NCI-H1417 (cell line): Measurements from ENCODE around the gene SUGCT.
"Not testable (repeated sequence)": the region's sequence is repeated elsewhere in the genome, so short reads cannot be mapped to it uniquely, and the experiment has no call there.

ENCODE experiments used
- DNase-seq, 3 experiments: peaks; one replicate each; lab custom pipeline; 2025; lab: John Stamatoyannopoulos, UW

The SUGCT gene

DNA sequence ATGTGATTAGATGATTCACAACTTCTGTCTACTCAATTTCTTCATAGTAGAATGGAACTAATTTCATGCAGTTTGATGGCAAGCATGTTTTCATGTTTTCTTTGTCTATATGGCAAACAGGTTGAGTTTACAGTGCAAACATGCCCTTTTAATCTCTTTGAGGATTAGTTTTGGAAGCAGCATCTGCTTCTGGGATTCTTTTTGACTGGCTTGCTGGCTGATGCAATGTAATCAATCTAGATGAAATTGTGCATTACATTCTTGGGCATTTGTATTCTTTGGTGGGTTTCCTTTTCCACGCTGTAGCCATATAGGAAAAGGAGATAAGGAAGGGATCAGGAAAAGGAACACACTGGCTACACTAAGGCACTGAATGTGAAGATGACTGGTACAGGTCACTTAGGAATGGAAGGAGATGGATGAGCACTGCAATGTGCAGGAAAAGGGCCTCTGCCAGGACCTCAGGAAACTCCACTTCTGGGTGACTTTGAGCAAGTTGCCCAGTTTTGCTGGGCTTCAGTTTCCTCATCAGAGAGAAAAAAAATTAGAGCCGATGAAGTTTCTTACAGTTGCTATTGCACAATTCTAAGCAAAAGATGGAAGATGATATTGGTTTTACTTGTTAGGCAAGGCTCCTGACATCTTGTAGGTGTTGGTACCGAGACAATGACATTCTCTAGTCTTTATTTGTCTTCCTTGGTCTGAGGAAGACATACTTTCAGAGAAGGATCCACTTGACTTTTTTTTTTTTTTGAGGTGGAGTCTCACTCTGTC lies 269.1 kb downstream of the SUGCT start:
- no peak for DNase-seq

DNA sequence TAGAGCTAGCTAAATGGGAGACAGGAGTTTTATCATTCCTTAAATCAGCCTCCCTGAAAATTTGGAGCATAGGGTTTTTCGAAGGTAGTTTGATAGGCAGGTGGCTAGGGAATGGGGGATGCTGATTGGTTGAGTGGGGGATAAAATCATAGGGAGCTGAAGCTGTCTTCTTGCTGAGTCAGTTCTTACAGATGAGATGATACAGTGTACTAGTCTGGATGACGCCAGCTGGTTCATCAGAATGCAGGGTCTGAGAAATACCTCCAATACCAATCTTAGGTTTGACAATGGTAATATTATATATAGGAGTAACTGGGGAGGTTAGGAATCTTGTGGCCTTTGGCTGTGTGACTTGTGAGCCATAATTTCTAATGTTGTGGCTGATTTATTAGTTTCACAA lies 271.2 kb downstream of the SUGCT start:
- no peak for DNase-seq

DNA sequence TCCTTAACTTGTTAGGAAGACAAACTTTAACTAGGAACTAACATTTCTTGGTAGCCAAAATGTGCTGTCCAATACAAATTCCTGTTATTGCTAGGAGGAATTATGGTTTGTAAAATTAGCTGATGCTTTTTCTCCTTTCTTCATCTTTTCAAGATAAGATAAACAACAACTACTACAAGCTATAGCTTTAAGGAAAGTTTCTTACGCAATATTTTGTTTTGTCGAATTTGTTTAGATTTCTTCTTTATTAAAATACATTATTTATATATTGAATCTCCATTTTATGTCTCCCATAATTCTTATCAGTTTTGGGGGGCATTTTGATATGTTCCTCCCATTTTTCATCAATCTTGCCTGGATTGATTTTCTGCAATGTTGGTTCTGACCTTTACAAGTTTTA lies 277.5 kb downstream of the SUGCT start:
- no peak for DNase-seq

DNA sequence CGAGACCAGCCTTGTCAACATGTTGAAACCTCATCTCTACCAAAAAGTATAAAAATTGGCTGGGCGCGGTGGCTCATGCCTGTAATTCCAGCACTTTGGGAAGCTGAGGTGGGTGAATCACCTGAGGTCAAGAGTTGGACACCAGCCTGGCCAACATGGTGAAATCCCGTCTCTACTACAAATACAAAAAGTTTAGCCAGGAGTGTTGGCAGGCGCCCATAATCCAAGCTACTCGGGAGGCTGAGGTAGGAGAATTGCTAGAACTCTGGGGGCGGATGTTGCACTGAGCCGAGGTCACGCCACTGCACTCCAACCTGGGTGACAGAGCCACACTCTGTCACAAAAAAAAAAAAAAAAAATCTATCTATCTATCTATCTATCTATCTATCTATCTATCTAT lies 279.9 kb downstream of the SUGCT start:
- not testable (repeated sequence) for DNase-seq

DNA sequence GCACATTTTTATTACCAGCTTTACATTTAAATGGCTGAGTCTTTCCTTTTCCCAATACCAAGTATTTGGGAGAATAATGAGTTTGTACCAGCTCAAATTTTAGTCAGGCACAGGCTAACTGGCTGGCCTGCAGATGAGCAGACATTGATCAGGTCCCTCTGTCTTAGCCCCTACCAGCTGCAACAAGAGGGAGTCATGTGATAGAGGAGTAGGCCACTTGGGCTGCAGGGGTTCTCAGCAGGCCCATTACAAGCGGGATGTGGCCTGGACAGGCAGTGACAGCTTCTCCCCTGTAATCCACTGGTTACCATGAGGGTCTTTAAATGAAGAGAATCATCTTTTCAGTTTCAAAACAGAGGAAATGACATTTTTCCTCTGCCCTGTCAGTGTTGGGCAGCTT lies 283.6 kb downstream of the SUGCT start:
- DNase-seq, result no peak

DNA sequence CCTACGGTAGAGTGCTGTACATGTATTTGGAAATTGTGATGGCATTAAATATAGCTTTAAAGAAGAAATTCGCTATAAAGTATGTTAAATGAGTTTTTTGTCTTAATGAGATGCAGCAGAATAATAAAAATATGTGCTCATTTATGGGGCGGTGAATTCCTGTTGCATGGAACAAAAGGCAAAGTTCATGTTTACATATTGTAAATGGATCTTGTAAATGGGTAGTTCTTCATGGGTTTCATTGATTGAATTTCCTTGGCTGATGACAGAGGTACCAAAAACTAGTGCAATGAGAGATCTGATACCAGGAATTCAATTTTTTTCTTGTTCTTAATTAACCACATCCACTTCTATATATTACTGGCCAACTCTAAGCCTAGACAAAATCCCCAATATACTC lies 284.2 kb downstream of the SUGCT start:
- DNase-seq, result no peak

DNA sequence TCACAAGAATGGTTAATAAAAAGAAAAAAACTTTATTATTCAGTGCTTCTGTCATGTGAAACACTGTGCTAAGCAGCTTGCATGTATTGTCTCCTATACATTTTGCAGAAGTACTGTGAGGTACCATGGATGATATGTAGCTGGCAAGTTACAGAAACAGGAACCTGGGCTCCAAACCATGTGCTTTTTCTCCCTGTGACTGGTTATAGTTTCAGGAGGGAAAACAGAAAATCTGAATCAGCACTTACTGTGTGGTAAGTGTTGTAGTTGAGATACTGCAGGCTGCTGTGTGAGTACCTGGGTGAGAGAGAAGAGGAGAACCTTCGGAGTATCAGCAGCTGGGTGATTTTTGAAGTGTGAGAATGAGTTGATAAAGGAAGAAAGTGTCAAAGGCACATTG lies 285.0 kb downstream of the SUGCT start:
- no peak for DNase-seq

DNA sequence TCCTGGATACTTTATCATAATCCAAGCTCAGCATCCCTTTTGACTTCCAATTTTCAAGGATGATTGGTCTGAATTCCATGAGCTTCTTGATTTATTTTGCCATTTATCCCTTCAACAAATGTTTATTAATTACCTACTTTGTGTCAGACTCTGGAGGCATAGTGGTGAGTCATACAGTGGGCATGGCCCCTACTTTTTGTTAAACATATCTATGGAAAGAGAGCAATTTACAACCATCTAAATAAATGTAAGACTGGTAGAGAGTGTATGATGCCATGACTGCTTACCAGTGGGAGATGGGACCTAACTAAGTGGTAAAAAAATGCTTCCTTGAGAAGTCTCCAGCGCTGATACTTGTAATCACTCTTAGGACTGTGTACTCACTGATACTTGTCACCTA lies 286.6 kb downstream of the SUGCT start:
- DNase-seq, result no peak

DNA sequence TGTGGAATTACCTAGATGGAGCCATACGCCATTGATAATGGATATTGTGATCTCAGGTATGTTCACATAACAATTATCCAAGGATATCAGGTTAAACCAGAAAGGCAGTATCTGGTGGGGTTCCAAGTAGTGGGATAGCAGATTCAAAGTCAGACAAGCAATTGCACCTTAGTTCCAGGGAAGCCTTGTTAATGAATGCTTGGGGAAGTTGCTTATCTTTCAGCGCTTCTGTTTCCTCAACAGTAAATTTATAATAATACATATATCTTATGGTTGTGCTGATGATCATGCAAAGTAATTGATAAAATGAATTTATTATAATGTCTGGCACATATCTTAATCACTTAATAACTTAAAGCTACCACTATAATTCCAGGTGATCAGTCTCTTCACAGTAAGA lies 290.9 kb downstream of the SUGCT start:
- no peak for DNase-seq

DNA sequence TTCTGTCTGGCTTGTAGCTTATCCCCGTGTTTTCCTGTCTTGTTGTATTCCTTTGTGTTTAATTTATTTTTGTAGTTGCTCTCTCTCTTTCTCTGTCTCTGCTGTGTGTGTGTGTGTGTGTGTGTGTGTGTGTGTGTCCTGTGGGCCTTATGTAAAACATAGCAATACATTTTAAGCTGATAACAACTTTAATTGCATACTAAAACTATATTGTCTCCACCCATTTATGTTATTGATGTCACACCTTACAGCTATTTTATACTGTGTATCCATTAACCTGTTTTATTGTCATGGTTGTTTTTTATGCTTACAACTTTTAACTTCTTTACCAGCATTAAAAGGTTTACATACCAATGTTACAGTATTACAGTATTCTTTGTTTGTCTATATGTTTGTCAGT lies 293.6 kb downstream of the SUGCT start:
- no peak for DNase-seq

DNA sequence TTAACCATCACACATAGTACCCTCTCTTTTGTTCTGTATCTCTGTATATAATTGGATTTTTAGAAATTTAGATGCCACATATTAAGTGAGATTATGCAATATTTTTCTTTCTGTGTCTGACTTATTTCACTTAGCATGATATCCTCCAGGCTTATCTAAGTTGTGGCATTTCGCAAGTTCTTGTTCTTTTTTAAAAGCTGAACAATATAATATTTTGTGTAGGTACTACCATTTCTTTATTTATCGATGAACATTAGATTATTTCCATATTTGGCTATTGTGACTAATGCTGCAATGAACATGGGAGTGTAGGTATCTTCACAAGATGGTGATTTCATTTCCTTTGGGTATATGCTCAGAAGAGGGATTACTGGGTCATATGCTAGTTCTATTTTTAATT lies 295.0 kb downstream of the SUGCT start:
- no peak for DNase-seq

DNA sequence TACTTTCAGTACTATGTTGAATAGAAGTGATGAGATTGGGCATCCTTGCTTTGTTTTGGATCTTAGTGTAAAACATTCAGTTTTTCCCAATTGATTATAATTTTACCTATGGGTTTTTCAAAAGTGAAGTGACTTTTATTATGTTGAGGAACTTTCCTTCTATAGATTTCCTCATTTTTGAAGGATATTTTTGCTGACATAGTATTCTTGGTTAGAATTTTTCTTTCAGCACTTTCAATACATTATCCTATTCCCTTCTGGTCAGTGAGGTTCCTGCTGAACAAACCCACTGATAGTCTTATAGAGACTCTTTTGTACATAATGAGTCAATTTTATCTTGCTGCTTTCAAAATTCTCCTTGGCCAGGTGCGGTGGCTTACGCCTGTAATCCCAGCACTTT lies 297.2 kb downstream of the SUGCT start:
- no peak for DNase-seq

DNA sequence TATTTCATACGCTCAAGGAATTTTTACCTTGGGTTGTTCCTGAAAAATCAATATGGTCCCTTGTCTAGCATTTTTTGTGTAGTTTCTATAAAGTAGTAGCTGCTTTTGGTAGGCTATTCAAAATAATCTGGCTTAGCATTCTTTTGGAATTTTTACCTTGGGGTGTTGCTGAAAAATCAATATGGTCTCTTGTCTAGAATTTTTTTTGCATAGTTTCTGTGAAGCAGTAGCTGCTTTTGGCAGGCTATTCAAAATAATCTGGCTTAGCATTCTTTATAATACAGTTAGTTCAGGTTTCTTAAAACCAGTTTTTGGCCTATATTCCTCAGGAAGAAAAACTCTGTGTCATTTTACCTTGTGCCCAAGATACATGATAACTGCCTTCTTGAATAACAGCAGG lies 301.9 kb downstream of the SUGCT start:
- DNase-seq, result no peak

DNA sequence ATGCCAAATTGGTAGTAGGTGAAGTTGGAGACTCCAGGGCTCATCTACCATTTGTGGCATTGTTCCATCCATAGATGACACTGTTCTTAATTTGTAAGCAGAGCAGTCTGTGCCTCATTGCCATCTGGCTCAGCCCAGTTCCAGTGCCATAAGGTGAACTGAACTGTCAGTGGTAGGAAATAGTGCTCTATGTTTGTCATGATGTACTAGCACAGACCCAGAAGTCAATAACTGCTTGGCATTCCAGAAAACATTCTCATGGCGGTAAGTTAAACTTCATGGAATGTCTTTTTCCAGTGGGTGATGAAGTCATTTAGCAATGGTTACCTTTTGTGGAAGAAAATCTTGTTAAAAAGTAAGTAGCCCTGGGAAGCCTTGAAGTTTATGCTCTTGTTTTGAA lies 302.7 kb downstream of the SUGCT start:
- no peak for DNase-seq

DNA sequence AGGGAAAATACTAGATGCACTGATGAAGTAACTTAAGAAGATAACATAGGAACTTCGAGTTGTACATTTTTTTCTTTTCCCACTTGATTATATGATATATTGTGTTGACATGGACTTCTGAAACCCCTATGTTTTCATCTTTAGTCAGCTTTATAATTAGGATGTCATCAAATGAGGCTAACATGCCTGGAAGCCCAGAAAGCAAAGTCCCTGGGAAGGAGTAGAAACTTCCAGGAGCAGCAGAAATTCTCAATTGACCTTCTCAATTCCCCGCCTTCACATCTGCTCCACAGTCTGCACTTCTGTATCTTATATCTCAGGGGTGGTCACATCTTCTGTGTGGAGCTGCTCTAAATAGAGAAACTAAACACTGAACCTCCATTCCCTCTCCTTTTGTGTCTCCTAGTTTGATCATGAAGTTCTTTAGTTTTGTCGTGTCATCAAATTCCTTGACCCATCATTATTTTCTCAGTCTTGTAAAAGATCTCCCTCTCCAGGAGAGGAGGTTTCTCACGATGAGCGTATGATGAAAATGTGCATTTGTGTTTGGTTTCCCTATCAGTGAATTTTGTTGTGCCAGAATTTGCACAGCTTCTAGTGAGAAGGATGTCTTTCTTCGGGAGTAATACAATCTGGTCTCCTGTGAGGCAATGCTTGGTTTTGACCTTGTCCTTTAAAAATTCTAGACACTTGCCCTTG lies 303.3 kb downstream of the SUGCT start:
- no peak for DNase-seq

DNA sequence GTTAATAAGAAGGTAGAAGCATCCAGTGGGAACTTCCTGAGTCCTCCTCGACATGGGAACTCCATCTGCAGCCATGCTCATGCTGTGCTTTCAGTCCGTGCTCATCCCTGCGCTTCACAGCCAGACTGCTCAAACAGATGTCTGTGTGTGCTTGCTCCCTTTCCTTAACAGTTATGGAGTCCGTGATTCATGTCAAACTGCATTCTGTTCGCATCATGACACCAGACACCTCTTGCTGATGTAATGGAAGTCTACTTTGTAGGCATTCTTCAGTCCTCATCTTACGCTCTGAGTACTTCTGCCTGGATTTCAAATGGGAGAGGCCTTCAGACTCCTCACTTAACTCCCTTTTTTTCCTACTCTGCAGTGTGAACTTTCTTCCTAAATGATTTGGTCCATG lies 304.9 kb downstream of the SUGCT start:
- DNase-seq, result no peak

DNA sequence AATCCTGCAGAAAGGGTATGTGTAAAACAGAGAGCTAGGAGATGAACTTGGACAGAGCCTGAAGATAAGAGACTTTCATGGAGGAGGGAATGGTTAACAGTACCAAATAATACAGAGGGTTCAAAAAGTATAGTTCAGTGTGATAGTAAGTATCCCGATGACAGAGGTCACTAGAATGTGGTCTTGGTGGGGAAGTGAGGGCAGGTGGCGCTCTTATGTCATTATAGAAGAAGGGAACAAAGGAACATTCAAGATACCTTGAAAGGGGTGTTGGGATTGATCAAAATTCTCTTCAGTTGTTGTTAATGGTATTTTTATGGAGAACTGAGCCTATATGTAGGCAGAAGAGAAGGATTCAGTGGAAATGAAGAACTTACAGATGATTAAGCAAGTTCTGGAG lies 312.5 kb downstream of the SUGCT start:
- DNase-seq, result no peak

DNA sequence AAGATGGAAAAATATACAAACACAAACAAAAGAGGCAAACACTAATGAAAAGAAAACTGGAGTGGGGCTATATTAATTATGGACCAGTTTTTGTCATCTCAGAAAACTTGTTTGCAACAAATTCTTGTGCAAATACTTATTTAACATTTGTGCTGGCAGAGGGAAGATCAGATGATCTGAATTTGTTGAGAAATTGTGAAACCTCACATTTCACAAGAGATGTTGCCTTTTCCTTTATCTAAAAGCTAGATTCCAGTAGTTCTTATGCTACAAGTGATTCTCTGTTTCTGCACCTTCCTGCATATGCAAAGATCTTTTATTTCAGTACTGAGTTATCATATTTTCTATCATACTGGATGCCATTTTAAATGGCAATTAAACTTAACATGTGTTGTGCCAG lies 320.7 kb downstream of the SUGCT start:
- no peak for DNase-seq

DNA sequence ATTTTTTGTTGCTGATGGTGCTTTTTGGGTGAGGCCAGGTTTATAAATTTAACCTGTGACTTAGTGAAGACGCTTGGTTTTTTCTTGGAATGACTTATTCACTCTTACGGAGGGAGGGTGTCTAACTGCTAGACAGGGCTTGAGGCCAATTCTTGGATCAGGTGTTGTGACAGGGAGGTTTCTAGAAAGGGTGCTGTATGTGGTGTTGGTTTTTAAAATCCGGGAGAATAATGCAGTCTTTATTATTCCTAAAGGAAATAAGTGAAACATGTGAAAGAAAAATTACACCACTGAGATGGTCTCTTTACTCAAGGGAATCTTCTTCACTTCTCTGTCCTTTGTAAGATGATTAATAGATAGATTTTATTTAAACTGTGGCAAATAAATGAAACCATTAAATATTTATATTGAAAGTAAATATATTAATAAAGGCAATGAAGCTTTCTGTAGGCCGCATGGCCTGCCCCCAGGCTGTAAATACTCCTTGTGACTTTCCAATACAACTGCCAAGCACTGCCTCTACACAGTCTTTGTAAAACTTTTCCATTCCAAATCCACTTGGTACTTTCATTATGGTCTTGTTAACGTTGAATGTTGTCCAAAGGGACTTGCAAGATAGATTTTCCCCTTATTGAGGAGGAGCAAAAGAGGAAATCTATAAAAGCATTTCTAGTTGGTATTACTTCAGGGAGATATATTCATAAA lies 323.1 kb downstream of the SUGCT start:
- DNase-seq, result no peak

DNA sequence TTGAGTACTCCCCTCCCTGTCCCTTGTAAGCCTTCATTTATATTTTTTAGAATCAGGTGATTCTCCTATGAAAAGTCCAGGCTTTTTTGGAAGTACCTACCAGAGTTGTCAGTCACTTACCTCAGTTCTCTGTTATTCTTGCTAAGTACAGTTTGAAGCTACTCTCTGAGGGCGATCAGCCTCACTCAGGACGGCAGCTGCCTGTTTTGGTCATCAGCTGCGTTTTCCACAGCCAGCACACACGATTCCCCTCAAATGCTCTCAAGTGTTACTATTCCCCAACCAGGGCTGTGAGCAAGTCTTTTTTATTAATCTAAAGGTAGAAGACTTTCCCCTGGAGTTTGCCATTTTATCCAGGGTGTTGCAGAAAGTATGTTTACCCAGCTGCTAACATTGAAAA lies 328.6 kb downstream of the SUGCT start:
- no peak for DNase-seq

DNA sequence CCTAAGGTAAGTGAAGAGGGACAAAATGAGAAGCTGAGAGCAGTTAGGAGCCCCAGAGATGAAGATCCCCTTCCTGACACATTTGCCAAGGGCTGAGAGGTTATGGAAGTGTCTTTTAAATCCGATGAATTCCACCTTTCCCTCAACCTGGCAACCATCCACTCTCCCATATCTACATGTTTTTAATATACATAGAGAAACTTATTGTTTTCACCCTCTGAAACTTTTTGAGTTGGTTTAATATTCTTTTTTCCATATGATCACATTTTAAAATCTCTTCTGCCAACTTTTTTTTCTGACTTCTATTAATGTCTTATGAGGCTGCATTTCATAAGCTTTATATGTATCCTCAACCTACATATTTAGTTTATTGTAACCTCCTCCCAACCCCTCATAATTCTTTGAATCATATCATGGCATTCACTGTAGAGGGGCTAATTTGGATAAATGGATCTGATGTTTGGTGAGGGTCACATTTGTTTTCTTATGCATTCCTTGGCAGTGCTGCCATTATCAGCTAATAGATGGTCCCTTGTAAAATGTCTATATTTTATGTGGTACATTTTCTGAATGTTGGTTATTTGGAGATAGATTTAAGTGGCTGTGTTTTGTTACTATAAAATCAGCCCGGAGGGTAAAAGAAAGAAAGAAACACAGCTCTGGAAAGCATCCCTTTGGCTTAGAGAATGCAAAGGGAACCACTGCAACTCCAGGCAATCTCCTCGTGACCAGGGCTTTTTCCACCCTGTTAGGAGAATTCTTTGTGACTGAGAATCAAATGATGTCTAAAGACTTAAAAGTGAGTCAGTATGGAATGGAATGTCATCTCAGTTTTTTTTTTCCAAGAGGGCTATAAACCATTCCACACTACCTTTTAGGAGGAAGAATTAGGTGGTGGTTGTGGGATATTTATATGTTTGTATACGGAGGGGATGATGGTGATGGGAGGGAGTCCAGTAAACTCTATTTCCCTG lies 334.4 kb downstream of the SUGCT start:
- no peak for DNase-seq

DNA sequence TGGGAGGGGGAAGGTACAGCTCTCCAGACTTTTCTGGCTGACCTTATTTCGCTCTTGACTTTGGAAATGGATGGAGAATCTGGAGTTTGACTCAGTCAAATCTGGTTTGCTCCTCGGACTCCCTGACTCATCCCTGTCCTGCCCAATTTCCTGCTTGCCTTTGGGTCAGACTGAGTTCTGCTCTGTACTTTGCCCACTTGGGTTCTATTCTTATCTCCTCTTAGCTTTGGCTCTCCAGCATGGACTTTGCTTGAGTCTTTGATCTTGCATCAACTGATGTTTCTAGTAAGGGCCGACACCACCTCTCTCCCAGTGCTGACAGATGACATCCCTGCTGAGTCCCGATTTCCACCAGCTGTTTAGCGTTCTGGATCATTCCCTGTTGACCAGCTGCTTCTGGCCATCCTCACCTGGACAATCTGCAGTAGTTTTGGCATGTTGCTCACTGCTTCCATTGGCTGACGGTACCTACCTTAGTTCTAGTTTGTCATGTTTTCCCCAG lies 335.3 kb downstream of the SUGCT start:
- no peak for DNase-seq
